Uterus (tissue), 2 donors: ENCODE data around the gene SMG7.

Experiments used
- POLR2A ChIP-seq, 2 donors: fragments of 450-650 bp; IDR thresholded peaks; one replicate each; pipeline ENCODE4 v1.6.1; 2016; ENCODE audit warnings: antibody characterized with exemption in 2 of 2, mild to moderate bottlenecking in 1 of 2, moderate library complexity in 1 of 2
- TF ChIP-seq, protein P1 (sequence below), 4 experiments: fragments of 200-600 bp in 2 of 4; fragments of 450-650 bp in 2 of 4; sonication (generic) in 2 of 4; IDR thresholded peaks; one replicate each; pipeline ENCODE4 v1.5.1; 2016 to 2019; ENCODE audit warnings: antibody characterized with exemption in 4 of 4, mild to moderate bottlenecking in 2 of 4, moderate library complexity in 1 of 4

- TF ChIP-seq, protein P1, sequence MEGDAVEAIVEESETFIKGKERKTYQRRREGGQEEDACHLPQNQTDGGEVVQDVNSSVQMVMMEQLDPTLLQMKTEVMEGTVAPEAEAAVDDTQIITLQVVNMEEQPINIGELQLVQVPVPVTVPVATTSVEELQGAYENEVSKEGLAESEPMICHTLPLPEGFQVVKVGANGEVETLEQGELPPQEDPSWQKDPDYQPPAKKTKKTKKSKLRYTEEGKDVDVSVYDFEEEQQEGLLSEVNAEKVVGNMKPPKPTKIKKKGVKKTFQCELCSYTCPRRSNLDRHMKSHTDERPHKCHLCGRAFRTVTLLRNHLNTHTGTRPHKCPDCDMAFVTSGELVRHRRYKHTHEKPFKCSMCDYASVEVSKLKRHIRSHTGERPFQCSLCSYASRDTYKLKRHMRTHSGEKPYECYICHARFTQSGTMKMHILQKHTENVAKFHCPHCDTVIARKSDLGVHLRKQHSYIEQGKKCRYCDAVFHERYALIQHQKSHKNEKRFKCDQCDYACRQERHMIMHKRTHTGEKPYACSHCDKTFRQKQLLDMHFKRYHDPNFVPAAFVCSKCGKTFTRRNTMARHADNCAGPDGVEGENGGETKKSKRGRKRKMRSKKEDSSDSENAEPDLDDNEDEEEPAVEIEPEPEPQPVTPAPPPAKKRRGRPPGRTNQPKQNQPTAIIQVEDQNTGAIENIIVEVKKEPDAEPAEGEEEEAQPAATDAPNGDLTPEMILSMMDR (IDR thresholded peaks at IDR 0.05): no peak
- TF ChIP-seq POLR2A (IDR thresholded peaks at IDR 0.05): no peak
Measured at GRCh38 chr1:183565261-183565660, 93.0 kb downstream of the SMG7 start.
